Measurements from ENCODE around the gene PKIG. TPM values are rescaled to one million over a fixed set of nuclear protein-coding genes. Genes with fewer than 3 reads are reported as not detected.

Gene PKIG
- 83.2 and 134 TPM in 2 replicates for total RNA-seq (ENCODE audit: low replicate concordance)

GRCh38 chr20:44582311-44583025 is at the start of gene PKIG:
Gene PKIG, plus strand, starts transcription at chr20:44582579. Its CDS starts 31,978 bp downstream, at chr20:44614557.
- peak within 1 kb of the TSS; percentile 67 for H3K4me3 ChIP-seq (ENCODE audit: low read depth, low read length)

GRCh38 chr20:44532981-44533331 is 49.4 kb upstream of the PKIG start:
- H3K4me3 ChIP-seq (ENCODE audit: low read depth, low read length) = peak overlapping the region; percentile 79
- peak; percentile 59 for DNase-seq (ENCODE audit: low read depth)
- no peak for TF ChIP-seq CTCF (IDR thresholded peaks at IDR 0.05; ENCODE audit: insufficient read depth, low read length)

More at GRCh38 chr20:44582311-44583025, at the start of gene PKIG:
- no peak for TF ChIP-seq CTCF (IDR thresholded peaks at IDR 0.05; ENCODE audit: insufficient read depth, low read length)
- peak; percentile 83 for DNase-seq (ENCODE audit: low read depth)

- TF ChIP-seq CTCF (IDR thresholded peaks at IDR 0.05; ENCODE audit: insufficient read depth, low read length) = no peak
- H3K4me3 ChIP-seq (ENCODE audit: low read depth, low read length) = no peak overlapping the region
- DNase-seq (ENCODE audit: low read depth) = no peak
Observed at GRCh38 chr20:44533928-44534327, 48.5 kb upstream of the PKIG start.

GRCh38 chr20:44536175-44536574 is 46.2 kb upstream of the PKIG start:
- H3K4me3 ChIP-seq (ENCODE audit: low read depth, low read length) = no peak overlapping the region
- TF ChIP-seq CTCF (IDR thresholded peaks at IDR 0.05; ENCODE audit: insufficient read depth, low read length) = no peak
- DNase-seq (ENCODE audit: low read depth) = no peak

- DNase-seq (ENCODE audit: low read depth) = peak; percentile 47
- H3K4me3 ChIP-seq (ENCODE audit: low read depth, low read length) = no peak overlapping the region
- peak; percentile 41 for TF ChIP-seq CTCF (IDR thresholded peaks at IDR 0.05; ENCODE audit: insufficient read depth, low read length)
Observed at GRCh38 chr20:44537993-44538392, 44.4 kb upstream of the PKIG start.

- H3K4me3 ChIP-seq (ENCODE audit: low read depth, low read length) = no peak overlapping the region
- no peak for TF ChIP-seq CTCF (IDR thresholded peaks at IDR 0.05; ENCODE audit: insufficient read depth, low read length)
- peak; percentile 64 for DNase-seq (ENCODE audit: low read depth)
Observed at GRCh38 chr20:44540834-44541233, 41.5 kb upstream of the PKIG start.

GRCh38 chr20:44541992-44542391 is 40.4 kb upstream of the PKIG start:
- no peak for TF ChIP-seq CTCF (IDR thresholded peaks at IDR 0.05; ENCODE audit: insufficient read depth, low read length)
- H3K4me3 ChIP-seq (ENCODE audit: low read depth, low read length) = no peak overlapping the region
- no peak for DNase-seq (ENCODE audit: low read depth)
